Bronchial epithelial cell (primary cell): Measurements from ENCODE around the gene SLC23A2. TPM values are rescaled to one million over a fixed set of nuclear protein-coding genes. Genes with fewer than 3 reads are reported as not detected.

Source experiments
- DNase-seq: peaks from one replicate; pipeline ENCODE4 v3.0.0-alpha.2; 2010; ENCODE audit warnings: low read depth
- FAIRE-seq: peaks from 2 replicates; lab custom pipeline; 2011; peaks lifted over from hg19 to GRCh38; lab: Jason Lieb, UNC
- H3K27me3 ChIP-seq: 2 replicates; pipeline ENCODE4 v1.5.1; 2011; ENCODE audit warnings: low read length; ENCODE audit not compliant: control insufficient read depth, insufficient read depth
- H3K36me3 ChIP-seq: 2 replicates; pipeline ENCODE4 v1.5.1; 2011; ENCODE audit warnings: low read length; ENCODE audit not compliant: control insufficient read depth, insufficient read depth
- H3K4me3 ChIP-seq: 2 replicates; pipeline ENCODE4 v1.5.1; 2011; ENCODE audit warnings: mild to moderate bottlenecking, low read depth, low read length, control low read depth
- CTCF ChIP-seq: IDR thresholded peaks from 2 replicates; pipeline ENCODE4 v1.5.1; 2011; ENCODE audit warnings: mild to moderate bottlenecking, moderate library complexity, low read length, control low read depth, inconsistent platforms; ENCODE audit not compliant: insufficient read depth, severe bottlenecking
- total RNA-seq: library from RNA; depleted of rRNA; stranded (reverse); fragments of >200 nt; gene quantifications from 2 replicates; pipeline ENCODE4 v1.2.1, GENCODE V29; 2014

Gene SLC23A2
- total RNA-seq, 1 donor from 2014 or later, result 7.6 TPM

- no peak for FAIRE-seq
- H3K27me3 ChIP-seq, result peaks cover 7% of the 10 kb centered on the region
- DNase-seq, result no peak
- H3K4me3 ChIP-seq, result no peak overlapping the region
- TF ChIP-seq CTCF, result no peak
- H3K36me3 ChIP-seq, result no peaks in the 10 kb centered on the region
Measured at GRCh38 chr20:4811257-4811656, 190.1 kb downstream of the SLC23A2 start.

DNA sequence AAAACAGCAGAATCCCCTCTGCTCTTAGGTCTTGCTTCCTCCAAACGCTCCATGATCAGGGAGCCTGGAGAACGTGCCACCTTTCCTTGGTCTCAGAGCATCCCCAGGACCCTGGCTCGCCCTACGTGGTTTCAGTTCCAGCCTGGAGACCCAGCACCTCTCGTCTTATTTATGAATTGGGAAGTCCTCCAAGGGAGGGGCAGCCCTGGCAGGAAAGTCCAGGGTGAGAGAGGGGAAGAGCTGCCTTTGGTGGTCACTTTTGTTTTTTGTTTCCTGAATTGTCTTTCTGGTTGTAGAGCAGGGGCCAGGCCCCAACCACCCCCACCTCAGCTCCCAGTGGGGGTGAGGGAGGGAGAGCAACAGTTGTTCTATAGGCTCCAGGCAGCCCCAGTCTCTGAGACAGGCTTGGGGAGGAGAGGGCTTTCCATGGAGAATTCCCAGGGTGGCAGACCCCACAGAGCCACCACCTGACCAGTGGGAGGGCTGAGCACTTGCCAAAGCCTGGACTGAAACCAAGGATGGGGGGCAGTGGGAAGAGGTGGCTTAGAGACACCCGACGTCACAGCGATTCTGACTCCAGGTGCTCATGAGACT is 190.8 kb downstream of the SLC23A2 start:
- no peak for DNase-seq
- FAIRE-seq, result no peak
- no peaks in the 10 kb centered on the region for H3K36me3 ChIP-seq
- TF ChIP-seq CTCF, result no peak
- H3K4me3 ChIP-seq, result no peak overlapping the region
- H3K27me3 ChIP-seq, result peaks cover 7% of the 10 kb centered on the region

DNA sequence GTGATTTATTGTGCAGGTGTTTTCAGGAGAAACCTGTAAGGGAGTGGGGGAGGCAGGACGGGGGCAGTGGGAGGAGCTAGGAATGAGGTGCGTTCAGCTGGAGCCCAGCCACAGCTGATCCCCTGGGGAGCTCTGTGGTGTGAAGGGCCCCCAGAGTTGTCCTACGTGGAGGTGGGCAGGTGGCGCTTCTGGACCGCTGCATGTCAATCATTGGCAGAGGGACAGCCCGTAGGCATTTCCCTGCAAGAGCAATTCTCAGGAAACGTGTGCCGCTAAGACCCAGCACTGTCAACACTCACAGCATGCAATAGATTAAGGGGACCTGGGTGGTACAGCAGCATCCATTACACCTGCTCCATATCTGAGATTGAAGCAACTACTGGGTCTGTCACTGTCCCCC is 191.6 kb downstream of the SLC23A2 start:
- FAIRE-seq, result no peak
- Histone ChIP-seq H3K27me3 (peaks cover 7% of the 10 kb centered on the region), H3K4me3 (no peak overlapping the region), H3K36me3 (no peaks in the 10 kb centered on the region)
- DNase-seq, result no peak
- no peak for TF ChIP-seq CTCF

DNA sequence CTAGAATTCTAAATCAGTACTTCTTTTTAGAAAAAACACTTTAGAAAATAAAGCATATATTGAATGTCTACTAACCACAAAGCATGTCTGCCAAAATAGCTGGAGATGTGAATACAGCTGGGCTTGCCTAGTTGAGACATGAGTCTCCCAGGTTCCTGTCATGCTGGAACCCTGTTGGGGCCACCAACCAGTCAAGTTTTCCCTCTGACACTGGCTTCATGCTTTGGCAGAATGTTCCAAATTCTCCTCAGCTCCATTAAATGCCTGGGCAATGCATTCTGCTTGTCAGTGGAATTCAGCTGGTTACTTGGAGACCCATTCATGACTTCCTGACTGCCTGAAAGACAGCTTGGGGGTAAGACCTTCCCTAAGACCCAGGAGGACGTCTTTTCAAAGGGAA is 192.4 kb downstream of the SLC23A2 start:
- H3K4me3 ChIP-seq, result no peak overlapping the region
- peaks cover 7% of the 10 kb centered on the region for H3K27me3 ChIP-seq
- TF ChIP-seq CTCF, result no peak
- H3K36me3 ChIP-seq, result no peaks in the 10 kb centered on the region
- FAIRE-seq (no peak), DNase-seq (no peak)

DNA sequence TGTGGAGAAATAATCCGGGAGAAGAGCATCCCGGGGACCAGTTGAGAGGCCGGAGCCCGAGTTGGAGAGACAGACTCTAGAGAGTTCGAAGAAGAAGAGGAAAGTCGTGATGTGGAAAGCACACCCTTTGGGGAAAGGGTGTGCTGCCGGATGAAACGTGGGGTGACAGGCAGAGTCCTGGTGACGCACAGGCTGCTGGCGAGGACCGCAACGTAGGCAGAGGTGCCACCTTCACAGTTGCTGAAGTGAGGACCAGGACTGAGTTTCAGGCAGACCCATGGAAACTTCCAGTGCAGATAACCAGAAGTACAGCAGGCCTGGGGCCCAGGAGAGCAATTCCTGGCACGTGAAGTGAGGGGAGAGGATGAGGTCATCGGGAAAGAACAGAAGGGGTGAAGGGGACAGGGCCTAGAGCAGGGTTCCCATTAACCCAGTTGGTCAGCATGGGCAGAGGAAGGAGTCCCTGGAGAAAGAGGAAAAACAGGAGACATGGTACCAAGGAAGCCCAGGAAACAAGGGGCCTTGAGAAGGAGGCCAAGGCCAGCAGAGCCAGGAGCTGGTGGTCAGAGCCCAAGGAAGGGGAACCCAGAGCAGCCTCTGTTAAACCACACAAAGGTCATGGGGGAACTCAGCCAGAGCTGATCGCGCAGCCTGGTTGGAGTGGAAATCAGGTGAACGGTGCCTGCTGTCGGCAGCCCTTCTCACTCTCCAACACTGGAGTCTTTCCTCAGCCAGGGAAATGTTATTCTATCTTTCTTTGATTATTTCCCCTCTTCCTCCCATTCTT is 195.5 kb downstream of the SLC23A2 start:
- DNase-seq (no peak), FAIRE-seq (no peak)
- Histone ChIP-seq H3K36me3 (no peaks in the 10 kb centered on the region), H3K27me3 (peaks cover 7% of the 10 kb centered on the region), H3K4me3 (no peak overlapping the region)
- TF ChIP-seq CTCF, result no peak
